Kidney (tissue), 14 donors: ENCODE measurements around the gene SPINK9. TPM values are rescaled to one million over a fixed set of nuclear protein-coding genes. Genes with fewer than 3 reads are reported as not detected.

ENCODE experiments used
- DNase-seq, 5 donors: peaks; one replicate each; pipeline ENCODE4 v3.0.0-alpha.2; 2013 to 2020
- FAIRE-seq: peaks from 2 replicates; lab custom pipeline; 2012; peaks lifted over from hg19 to GRCh38; lab: Jason Lieb, UNC
- H3K27ac ChIP-seq, 2 donors: one replicate each; pipeline ENCODE4 v1.7.0; 2013; ENCODE audit warnings: low read depth in 2 of 2, low read length in 2 of 2, inconsistent platforms in 1 of 2
- H3K27me3 ChIP-seq: one replicate; pipeline ENCODE4 v1.7.1; 2013; ENCODE audit warnings: low read length, inconsistent platforms; ENCODE audit not compliant: control insufficient read depth, insufficient read depth
- H3K36me3 ChIP-seq, 3 donors: one replicate each; pipeline versions ENCODE4 v1.7.0 to v1.7.1; 2013; ENCODE audit warnings: low read length in 3 of 3, control low read depth in 1 of 3, inconsistent platforms in 1 of 3; ENCODE audit not compliant: insufficient read depth in 3 of 3, control insufficient read depth in 2 of 3
- H3K4me1 ChIP-seq, 3 donors: one replicate each; pipeline versions ENCODE4 v1.7.0 to v1.7.1; 2013; ENCODE audit warnings: low read length in 3 of 3, inconsistent platforms in 1 of 3, low read depth in 1 of 3; ENCODE audit not compliant: control insufficient read depth in 2 of 3, insufficient read depth in 2 of 3
- H3K4me3 ChIP-seq, 3 donors: one replicate each; pipeline versions ENCODE4 v1.7.0 to v1.8.1; 2013; ENCODE audit warnings: low read length in 3 of 3, control low read depth in 1 of 3, inconsistent platforms in 1 of 3
- H3K9ac ChIP-seq, 3 donors: one replicate each; pipeline versions ENCODE4 v1.7.0 to v1.7.1; 2013; ENCODE audit warnings: low read length in 3 of 3, control low read depth in 1 of 3, inconsistent platforms in 1 of 3
- H3K9me3 ChIP-seq, 3 donors: one replicate each; pipeline versions ENCODE4 v1.7.0 to v1.7.1; 2013; ENCODE audit warnings: low read length in 3 of 3, control low read depth in 1 of 3, inconsistent platforms in 1 of 3; ENCODE audit not compliant: control insufficient read depth in 2 of 3, insufficient read depth in 1 of 3
- CTCF ChIP-seq: IDR thresholded peaks from 3 replicates; pipeline ENCODE4 v1.5.1; 2012; ENCODE audit warnings: mild to moderate bottlenecking, moderate library complexity, borderline replicate concordance; ENCODE audit not compliant: insufficient read depth; ENCODE audit errors: extremely low read depth
- intact Hi-C: fragments of 100-400 bp; cut with DNase I; formaldehyde crosslinking; loops from one replicate; pipeline ENCODE4 v1.11.1; 2022
- polyA plus RNA-seq: library from polyadenylated mRNA; stranded (reverse); fragments of 350-450 nt; fragmentation: Illumina TruSeq; extraction: RNeasy Lipid Tissue Mini Kit (QIAGEN cat#74804); gene quantifications from one replicate; pipeline ENCODE4 v1.2.3, GENCODE V29; 2014; ENCODE audit warnings: low read depth, low replicate concordance; ENCODE audit not compliant: insufficient read depth
- total RNA-seq: library from RNA; stranded (reverse); fragmentation: NEBNext Ultra II Directional; extraction: Animal tissue kit (Norgen Biotek cat#: 25700); gene quantifications from one replicate; pipeline ENCODE4 v1.2.1, GENCODE V29; 2021
- donor health status: control.
- donor health status: control.
- donor health status: control.
- donor health status: control.
- donor health status: control.
- donor health status: DM: yes; HTN: yes; CAD: no.
- donor health status: Normal renal cell carcinoma (clear cell type).

The SPINK9 gene
- total and polyA plus RNA-seq, 2 donors from 2014 or later: not detected

DNA sequence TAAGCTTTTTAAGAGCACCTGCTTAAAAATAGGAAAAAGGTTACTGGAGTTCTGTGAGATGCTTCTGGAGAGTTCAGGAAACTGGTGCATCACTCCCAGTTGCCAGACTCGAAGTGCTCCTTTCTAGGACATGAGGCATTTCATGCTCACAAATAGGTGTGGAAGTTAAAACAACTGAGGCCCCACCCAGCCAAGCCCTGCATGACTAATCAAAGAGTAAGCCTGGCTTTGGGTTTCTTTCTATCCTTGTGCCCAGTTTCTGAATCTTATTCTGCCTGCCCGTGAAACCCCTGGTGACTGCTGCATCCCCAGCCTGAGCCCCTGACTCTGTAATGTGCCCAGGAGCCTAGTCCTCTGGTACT lies 7.7 kb downstream of the SPINK9 start:
- Histone ChIP-seq H3K27me3 (no peaks in the 10 kb centered on the region), H3K4me3 (no peak overlapping the region), H3K27ac (no peak overlapping the region), H3K36me3 (no peaks in the 10 kb centered on the region), H3K4me1 (no peaks in the 10 kb centered on the region), H3K9ac (no peak overlapping the region), H3K9me3 (no peaks in the 10 kb centered on the region)
- DNase-seq (peak in 1 of 5 donors; percentile 15), FAIRE-seq (no peak)
- intact Hi-C loops: no loop called here
- TF ChIP-seq CTCF: no peak

- no peak for FAIRE-seq
- no peaks in the 10 kb centered on the region for H3K36me3 ChIP-seq
- TF ChIP-seq CTCF: no peak
- intact Hi-C loops: no loop called here
- H3K4me1 ChIP-seq: no peaks in the 10 kb centered on the region
- H3K9ac ChIP-seq: no peak overlapping the region
- no peaks in the 10 kb centered on the region for H3K27me3 ChIP-seq
- no peaks in the 10 kb centered on the region for H3K9me3 ChIP-seq
- no peak for DNase-seq
- no peak overlapping the region for H3K4me3 ChIP-seq
- no peak overlapping the region for H3K27ac ChIP-seq
These were observed 8.5 kb downstream of the SPINK9 start for GRCh38 chr5:148343603-148344487.

DNA sequence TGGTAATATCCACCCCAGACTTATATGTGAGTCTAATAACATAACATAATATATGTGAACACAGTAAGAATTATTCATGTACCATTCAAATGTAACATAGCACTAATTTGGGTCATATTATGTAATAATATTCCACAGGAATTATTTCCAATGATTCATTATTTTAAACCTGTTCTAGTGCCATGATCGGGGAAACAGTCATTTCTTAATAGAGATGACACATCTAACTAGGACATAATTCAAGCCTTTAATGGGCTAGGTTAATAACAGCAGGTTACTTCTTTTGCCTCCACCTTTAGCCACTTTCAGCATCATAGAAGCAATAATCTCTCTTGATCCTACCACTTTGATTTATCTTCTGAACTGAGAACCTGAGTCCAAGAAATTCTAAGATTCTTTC lies 12.3 kb downstream of the SPINK9 start:
- no peak overlapping the region for H3K27ac ChIP-seq
- no peaks in the 10 kb centered on the region for H3K9me3 ChIP-seq
- no peak overlapping the region for H3K4me3 ChIP-seq
- H3K27me3 ChIP-seq: no peaks in the 10 kb centered on the region
- no peak for TF ChIP-seq CTCF
- DNase-seq: no peak
- no peak for FAIRE-seq
- no peaks in the 10 kb centered on the region for H3K4me1 ChIP-seq
- no peaks in the 10 kb centered on the region for H3K36me3 ChIP-seq
- intact Hi-C loops: no loop called here
- H3K9ac ChIP-seq: no peak overlapping the region
